GM10248 (cell line): ENCODE results near the gene EFL1.

Source experiments
- CTCF ChIA-PET: fragments of 300-600 bp; sonication (Branson Sonifier 250); formaldehyde crosslinking; extraction: SDS; loops from one replicate; lab custom pipeline; 2021; ENCODE audit warnings: antibody characterized with exemption; lab: Yijun Ruan, JAX
- POLR2A ChIA-PET: fragments of 350-650 bp; sonication (Branson Sonifier 250); formaldehyde crosslinking; extraction: SDS; loops from one replicate; lab custom pipeline; 2020; ENCODE audit warnings: antibody characterized with exemption; lab: Yijun Ruan, JAX
- DNase-seq: peaks from one replicate; pipeline ENCODE4 v3.0.0; 2012; ENCODE audit errors: extremely low spot score
- CTCF ChIP-seq: IDR thresholded peaks from 2 replicates; pipeline ENCODE4 v1.5.1; 2012; ENCODE audit warnings: mild to moderate bottlenecking, low read depth; ENCODE audit errors: extremely low read depth, missing control alignments, control extremely low read depth

Gene EFL1

GRCh38 chr15:82122746-82123400, 139.7 kb downstream of the EFL1 start:
- ChIA-PET POLR2A (no interaction called here), CTCF (interaction anchor here (1.2 to 4.5 kb wide), 3 partner anchors 12 to 14 kb away, joined by 3 to 27 read pairs (median 5); no protein-coding TSS in a partner anchor)
- DNase-seq, result no peak
- TF ChIP-seq CTCF, result no peak

- ChIA-PET POLR2A (no interaction called here), CTCF (interaction anchor here (1.5 to 2.8 kb wide), 2 partner anchors 9 to 10 kb away, joined by 7 to 13 read pairs; no protein-coding TSS in a partner anchor)
- no peak for TF ChIP-seq CTCF
- DNase-seq, result no peak
Measured at GRCh38 chr15:82118040-82118439, 144.5 kb downstream of the EFL1 start.

- ChIA-PET POLR2A (no interaction called here), CTCF (interaction anchor here (0.9 to 2.8 kb wide), 5 partner anchors 9 to 851 kb away, joined by 3 to 13 read pairs (median 4); no protein-coding TSS in a partner anchor)
- DNase-seq, result no peak
- no peak for TF ChIP-seq CTCF
Measured at GRCh38 chr15:82117296-82117695, 145.2 kb downstream of the EFL1 start.

GRCh38 chr15:82114660-82115059, 147.9 kb downstream of the EFL1 start:
- no peak for DNase-seq
- ChIA-PET POLR2A (no interaction called here), CTCF (no interaction called here)
- TF ChIP-seq CTCF, result no peak

- TF ChIP-seq CTCF, result no peak
Measured at GRCh38 chr15:82113106-82113715, 149.3 kb downstream of the EFL1 start.

GRCh38 chr15:82111918-82112317, 150.6 kb downstream of the EFL1 start:
- no peak for TF ChIP-seq CTCF
- no peak for DNase-seq
- ChIA-PET CTCF (interaction anchor here (0.9 to 1.6 kb wide), 2 partner anchors 15 to 86 kb away, joined by 3 to 6 read pairs; no protein-coding TSS in a partner anchor), POLR2A (no interaction called here)

More at GRCh38 chr15:82113106-82113715, 149.3 kb downstream of the EFL1 start:
- DNase-seq, result no peak
- POLR2A ChIA-PET, result no interaction called here
- CTCF ChIA-PET, result interaction anchor here (1.6 kb wide), 1 partner anchor 85 kb away, joined by 6 read pairs; no protein-coding TSS in a partner anchor
